ENCODE results near the gene ALDH1B1. TPM values are rescaled to one million over a fixed set of nuclear protein-coding genes. Genes with fewer than 3 reads are reported as not detected.

ALDH1B1 gene
- total and polyA plus RNA-seq, 2 of the 13 experiments (the other 11 are each of a cell fraction or from before 2014, with no cell fraction given): 45.1 to 125 TPM

DNA sequence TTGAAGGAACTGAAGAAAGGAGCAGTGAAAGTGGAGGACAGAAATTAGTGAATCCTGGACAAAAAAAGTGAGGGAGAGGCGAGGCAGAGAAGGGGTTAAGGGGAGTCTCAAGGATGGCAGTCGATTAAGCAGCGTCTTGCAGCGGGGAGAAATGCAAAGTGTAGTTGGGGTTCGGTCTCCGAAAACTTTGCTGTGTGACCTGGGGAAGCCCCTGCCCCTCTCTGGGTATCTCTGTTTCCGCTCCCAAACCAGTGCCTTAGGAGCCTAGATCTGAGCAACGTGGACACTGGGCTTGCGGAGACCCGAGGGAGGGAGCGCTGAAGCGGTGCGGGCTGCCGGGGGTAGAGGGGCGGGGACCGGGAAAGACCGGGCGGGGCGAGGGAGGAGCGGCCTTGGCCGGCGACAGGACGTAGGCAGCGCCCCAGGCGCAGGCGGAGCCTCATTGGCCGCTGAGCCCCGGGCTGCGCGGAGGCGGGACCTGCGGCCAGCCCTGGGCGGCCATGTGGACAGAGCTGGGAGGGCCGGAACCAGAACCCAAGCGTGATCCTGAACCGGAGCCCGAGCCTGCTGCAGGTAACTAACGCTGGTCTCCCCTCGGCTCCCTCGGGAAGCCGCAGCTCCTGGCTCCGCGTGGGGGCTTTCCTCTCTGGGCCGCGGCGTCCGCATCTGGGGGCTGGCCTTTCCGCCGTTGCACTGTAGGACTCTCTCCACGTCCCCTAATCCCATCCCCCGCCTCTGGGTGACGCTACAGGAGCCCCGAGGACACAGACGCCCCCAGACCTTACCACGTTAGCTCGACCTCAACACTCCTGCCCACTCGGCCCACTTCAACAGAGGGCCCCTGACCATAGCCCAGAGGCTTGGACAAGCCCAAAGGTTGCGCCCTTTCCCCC lies at the start of gene ALDH1B1 (continued):
- TF ChIP-seq, protein P1, sequence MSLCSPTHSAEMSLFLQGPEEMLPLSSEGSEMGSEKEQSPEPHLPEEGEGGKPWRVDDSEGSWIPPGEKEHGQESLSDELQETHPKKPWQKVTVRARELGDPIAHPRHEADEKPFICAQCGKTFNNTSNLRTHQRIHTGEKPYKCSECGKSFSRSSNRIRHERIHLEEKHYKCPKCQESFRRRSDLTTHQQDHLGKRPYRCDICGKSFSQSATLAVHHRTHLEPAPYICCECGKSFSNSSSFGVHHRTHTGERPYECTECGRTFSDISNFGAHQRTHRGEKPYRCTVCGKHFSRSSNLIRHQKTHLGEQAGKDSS (CRISPR knock-in tag; IDR thresholded peaks at IDR 0.05; ENCODE audit: borderline replicate concordance, low read depth): peak; percentile 81; the same call in 1 of the 2 replicates
- peak; percentile 91 for TF ChIP-seq NFKB2 (CRISPR knock-in tag; IDR thresholded peaks at IDR 0.05; ENCODE audit: borderline replicate concordance)
- TF ChIP-seq ZNF225 (CRISPR knock-in tag; IDR thresholded peaks at IDR 0.05): 0 out of 2 replicates have a peak, but pooled peaks have one; percentile 36
- 0 out of 2 replicates have a peak, but pooled peaks have one; percentile 45 for TF ChIP-seq ZNF749 (CRISPR knock-in tag; IDR thresholded peaks at IDR 0.05; ENCODE audit: borderline replicate concordance)
- TF ChIP-seq NCOA5 (CRISPR knock-in tag; IDR thresholded peaks at IDR 0.05): no peak
- no peak for TF ChIP-seq FLYWCH1 (CRISPR knock-in tag; IDR thresholded peaks at IDR 0.05)
- TF ChIP-seq ZNF7 (CRISPR knock-in tag; IDR thresholded peaks at IDR 0.05): no peak
- TF ChIP-seq FOXK2 (IDR thresholded peaks at IDR 0.05): no peak
- TF ChIP-seq ZNF263 (CRISPR knock-in tag; IDR thresholded peaks at IDR 0.05): peak; percentile 49; the same call in 1 of the 2 replicates
- TF ChIP-seq, protein P2, sequence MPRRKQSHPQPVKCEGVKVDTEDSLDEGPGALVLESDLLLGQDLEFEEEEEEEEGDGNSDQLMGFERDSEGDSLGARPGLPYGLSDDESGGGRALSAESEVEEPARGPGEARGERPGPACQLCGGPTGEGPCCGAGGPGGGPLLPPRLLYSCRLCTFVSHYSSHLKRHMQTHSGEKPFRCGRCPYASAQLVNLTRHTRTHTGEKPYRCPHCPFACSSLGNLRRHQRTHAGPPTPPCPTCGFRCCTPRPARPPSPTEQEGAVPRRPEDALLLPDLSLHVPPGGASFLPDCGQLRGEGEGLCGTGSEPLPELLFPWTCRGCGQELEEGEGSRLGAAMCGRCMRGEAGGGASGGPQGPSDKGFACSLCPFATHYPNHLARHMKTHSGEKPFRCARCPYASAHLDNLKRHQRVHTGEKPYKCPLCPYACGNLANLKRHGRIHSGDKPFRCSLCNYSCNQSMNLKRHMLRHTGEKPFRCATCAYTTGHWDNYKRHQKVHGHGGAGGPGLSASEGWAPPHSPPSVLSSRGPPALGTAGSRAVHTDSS (CRISPR knock-in tag; conservative IDR thresholded peaks at IDR 0.05): 0 out of 2 replicates have a peak, but pooled peaks have one; percentile 45
- peak; percentile 96 for TF ChIP-seq SALL2 (CRISPR knock-in tag; IDR thresholded peaks at IDR 0.05)
- 0 out of 2 replicates have a peak, but pooled peaks have one; percentile 52 for TF ChIP-seq SMAD1 (CRISPR knock-in tag; IDR thresholded peaks at IDR 0.05; ENCODE audit: borderline replicate concordance, low read depth)
- peak; percentile 88 for TF ChIP-seq BRD4 (CRISPR knock-in tag; IDR thresholded peaks at IDR 0.05)
- TF ChIP-seq, protein P3, sequence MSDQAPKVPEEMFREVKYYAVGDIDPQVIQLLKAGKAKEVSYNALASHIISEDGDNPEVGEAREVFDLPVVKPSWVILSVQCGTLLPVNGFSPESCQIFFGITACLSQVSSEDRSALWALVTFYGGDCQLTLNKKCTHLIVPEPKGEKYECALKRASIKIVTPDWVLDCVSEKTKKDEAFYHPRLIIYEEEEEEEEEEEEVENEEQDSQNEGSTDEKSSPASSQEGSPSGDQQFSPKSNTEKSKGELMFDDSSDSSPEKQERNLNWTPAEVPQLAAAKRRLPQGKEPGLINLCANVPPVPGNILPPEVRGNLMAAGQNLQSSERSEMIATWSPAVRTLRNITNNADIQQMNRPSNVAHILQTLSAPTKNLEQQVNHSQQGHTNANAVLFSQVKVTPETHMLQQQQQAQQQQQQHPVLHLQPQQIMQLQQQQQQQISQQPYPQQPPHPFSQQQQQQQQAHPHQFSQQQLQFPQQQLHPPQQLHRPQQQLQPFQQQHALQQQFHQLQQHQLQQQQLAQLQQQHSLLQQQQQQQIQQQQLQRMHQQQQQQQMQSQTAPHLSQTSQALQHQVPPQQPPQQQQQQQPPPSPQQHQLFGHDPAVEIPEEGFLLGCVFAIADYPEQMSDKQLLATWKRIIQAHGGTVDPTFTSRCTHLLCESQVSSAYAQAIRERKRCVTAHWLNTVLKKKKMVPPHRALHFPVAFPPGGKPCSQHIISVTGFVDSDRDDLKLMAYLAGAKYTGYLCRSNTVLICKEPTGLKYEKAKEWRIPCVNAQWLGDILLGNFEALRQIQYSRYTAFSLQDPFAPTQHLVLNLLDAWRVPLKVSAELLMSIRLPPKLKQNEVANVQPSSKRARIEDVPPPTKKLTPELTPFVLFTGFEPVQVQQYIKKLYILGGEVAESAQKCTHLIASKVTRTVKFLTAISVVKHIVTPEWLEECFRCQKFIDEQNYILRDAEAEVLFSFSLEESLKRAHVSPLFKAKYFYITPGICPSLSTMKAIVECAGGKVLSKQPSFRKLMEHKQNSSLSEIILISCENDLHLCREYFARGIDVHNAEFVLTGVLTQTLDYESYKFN (CRISPR knock-in tag; conservative IDR thresholded peaks at IDR 0.05): 0 out of 2 replicates have a peak, but pooled peaks have one; percentile 29
- 0 out of 2 replicates have a peak, but pooled peaks have one; percentile 50 for TF ChIP-seq KDM1A (CRISPR knock-in tag; IDR thresholded peaks at IDR 0.05)
- TF ChIP-seq, protein P4, sequence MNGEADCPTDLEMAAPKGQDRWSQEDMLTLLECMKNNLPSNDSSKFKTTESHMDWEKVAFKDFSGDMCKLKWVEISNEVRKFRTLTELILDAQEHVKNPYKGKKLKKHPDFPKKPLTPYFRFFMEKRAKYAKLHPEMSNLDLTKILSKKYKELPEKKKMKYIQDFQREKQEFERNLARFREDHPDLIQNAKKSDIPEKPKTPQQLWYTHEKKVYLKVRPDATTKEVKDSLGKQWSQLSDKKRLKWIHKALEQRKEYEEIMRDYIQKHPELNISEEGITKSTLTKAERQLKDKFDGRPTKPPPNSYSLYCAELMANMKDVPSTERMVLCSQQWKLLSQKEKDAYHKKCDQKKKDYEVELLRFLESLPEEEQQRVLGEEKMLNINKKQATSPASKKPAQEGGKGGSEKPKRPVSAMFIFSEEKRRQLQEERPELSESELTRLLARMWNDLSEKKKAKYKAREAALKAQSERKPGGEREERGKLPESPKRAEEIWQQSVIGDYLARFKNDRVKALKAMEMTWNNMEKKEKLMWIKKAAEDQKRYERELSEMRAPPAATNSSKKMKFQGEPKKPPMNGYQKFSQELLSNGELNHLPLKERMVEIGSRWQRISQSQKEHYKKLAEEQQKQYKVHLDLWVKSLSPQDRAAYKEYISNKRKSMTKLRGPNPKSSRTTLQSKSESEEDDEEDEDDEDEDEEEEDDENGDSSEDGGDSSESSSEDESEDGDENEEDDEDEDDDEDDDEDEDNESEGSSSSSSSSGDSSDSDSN (CRISPR knock-in tag; IDR thresholded peaks at IDR 0.05): peak; percentile 58; the same call in 1 of the 2 replicates
- peak; percentile 67; the same call in 1 of the 2 replicates for TF ChIP-seq ZNF264 (CRISPR knock-in tag; IDR thresholded peaks at IDR 0.05)
- TF ChIP-seq TBX2 (CRISPR knock-in tag; IDR thresholded peaks at IDR 0.05; ENCODE audit: borderline replicate concordance): peak; percentile 80
- TF ChIP-seq CCAR2 (optimal IDR thresholded peaks at IDR 0.05; ENCODE audit: low read depth, low read length): no peak
- 0 out of 2 replicates have a peak, but pooled peaks have one; percentile 77 for TF ChIP-seq ZNF598 (CRISPR knock-in tag; IDR thresholded peaks at IDR 0.05; ENCODE audit: borderline replicate concordance)
- peak; percentile 90 for TF ChIP-seq FOXC1 (CRISPR knock-in tag; IDR thresholded peaks at IDR 0.05; ENCODE audit: borderline replicate concordance)

All from HepG2 (cell line).